GM18520 (cell line): ENCODE data around the gene ABCC12.
"Not testable (repeated sequence)": the region's sequence is repeated elsewhere in the genome, so short reads cannot be mapped to it uniquely, and the experiment has no call there.

Source experiments
- ATAC-seq: cut with Tn5 transposase; IDR thresholded peaks from one replicate; pipeline ENCODE4 v1.9.1; 2021; ENCODE audit not compliant: unreplicated experiment

The ABCC12 gene

DNA sequence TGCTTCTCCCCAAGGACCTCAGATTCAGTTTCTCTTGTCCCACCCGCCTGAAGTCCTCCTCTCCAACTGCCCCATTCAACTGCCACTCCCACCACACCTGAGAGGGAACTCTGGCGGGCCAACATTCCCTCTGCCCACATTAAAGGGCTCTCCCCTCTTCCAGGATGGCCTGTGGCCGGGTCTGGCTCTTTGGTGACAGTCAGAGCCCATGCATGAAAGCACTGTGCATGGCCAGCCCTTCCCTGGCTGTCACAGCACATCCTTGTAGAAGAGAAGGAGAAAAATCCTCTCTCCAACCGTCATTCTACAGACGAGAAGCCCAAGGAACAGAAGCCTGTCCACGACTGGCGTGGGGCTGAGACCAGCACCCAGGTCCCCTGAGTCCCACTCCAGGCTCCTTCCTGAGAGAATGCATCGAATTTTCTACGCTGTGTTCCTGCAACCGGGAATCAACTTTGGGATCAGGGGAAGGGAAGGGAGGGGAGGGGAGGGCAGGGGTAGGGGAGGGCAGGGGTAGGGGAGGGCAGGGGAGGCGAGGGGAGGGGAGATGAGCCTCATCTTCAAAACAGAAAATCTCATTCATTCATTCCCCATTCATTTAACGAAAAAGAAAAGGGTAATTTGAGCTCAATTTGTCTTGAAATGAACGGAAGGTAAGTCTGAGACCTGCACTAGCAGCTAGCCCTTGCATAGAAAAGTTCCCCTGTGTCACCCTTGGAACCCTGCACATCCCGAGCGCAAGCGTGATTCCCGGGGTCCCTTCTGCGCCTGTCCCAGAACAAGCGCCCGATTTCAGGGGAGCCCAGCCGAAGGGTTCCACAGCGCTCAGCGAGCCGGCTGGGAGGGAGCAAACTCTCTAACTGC lies at the start of gene ABCC12:
ABCC12 (minus strand) TSS at position 68 of the 864 bp plus-strand sequence. CDS start 9,569 bp downstream, outside the sequence.
- ATAC-seq, result no peak

DNA sequence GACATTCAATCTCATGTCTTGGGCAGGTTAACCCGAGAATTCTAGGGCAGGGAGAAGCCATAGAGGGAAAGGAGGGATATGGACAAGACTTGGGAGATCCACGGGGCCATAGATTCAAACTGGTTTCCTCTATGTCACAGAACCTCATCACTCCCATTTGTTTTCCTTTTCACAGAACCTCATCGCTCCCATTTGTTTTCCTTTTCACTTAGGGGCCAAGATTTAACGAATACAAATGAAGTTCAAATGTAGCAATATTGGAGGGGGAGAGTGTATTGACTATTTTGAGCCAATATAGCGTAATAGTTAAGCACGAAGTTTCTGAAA lies 49.0 kb upstream of the ABCC12 start:
- ATAC-seq, result no peak

- no peak for ATAC-seq
Measured at GRCh38 chr16:48203974-48204824, 48.4 kb upstream of the ABCC12 start.

GRCh38 chr16:48201515-48202201 lies 45.9 kb upstream of the ABCC12 start:
- ATAC-seq, result no peak

DNA sequence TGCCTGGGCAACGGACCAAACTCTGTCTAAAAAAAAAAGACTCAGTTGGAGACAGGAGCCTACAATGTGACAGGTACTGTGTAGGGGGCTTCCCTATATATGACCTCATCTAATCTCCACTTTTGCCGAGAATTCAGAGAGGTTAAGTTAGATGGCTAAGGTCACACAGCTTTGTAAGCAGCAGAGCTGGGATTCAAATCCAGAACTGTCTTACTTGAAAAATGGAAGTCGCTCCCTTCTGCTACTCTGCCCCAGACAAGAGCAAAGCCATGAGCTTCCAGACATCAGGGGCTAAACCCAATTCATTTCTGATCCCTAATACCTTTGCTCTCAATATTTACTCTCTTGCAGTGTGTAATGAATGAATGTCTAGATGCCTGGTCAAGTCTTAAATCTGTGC lies 41.5 kb upstream of the ABCC12 start:
- ATAC-seq, result no peak

DNA sequence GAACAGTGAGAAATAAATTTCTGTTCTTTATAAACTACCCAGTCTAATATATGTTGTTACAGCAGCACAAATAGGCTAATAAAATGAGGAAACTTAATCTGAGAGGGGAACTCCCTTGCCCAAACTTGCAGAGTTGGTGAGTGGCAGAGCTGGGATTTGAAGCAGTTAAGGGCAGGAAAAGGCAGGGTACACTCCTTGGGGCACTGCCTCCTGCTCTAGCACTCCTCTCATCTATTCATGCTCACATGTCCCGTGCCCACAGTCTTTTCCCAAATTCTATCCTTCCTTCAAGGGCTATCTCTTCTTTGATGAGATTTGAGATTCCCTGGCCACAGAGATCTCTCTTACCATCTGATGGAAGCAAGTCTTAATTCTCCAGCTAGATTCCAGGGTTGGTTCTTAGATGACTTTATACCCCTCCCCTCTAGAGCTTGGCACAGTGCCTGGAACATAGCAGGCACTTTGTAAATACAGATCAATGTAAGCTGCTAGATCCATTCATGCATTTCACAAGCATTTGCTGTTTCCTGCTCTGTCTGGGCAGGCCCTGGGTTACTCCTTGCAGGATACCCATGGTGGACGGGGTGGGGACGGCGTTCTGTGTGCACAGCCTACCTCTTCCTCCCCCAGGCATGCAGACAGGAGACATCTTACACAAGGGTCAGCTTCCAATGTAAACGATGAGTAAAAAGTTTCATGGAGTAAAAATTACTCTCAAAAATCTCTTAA lies 39.2 kb upstream of the ABCC12 start:
- no peak for ATAC-seq

DNA sequence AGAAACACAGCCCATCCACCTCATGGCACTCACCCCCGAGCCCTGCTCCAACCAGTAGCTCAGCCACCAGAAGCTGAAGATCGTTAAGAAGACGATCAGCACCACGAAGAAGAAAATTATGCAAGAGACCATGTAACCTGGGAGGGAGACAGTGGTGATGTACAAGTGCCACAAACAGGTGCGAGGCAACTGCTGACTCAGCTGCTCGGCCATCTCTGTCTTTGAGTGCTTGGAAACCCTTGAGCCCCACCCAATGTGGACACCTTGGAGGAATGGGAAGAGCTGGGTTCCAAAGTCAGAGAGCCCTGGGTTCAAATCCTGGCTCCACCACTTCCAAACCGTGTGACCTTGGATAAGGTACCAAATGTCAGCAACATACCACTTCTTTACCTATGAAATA lies 38.1 kb upstream of the ABCC12 start:
- no peak for ATAC-seq

DNA sequence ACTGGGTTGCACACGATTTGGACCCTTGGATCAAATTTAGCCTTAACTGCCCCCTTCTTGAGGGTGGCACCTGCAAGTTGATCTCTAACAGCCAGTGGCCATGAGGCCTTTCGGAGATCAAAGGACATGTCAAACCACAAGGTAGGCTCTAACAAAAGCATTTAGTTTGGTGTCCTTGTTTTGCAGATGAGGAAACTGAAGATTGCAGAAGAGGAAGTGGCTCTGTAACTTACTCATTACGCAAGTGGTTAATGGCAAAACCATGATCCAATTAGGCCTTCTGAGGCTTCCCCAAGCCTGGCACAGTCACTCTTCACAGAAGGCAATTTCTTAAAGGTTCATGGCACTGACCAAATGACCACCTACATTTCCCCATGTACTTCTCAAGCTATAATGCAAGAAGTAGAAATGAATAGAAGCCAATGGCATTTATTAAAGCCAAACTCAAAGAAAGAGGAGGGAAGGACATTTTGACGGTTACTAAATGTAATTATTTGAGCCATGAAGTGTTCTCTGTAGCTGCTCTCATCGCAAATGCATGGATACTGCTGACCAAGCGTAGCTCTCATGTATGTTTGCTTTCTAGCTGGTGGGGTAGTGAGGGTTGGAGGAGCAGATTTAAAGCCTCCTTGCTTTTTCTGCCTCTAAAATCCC lies 32.8 kb upstream of the ABCC12 start:
- ATAC-seq, result peak; percentile 92

- no peak for ATAC-seq
Measured at GRCh38 chr16:48187779-48188178, 32.0 kb upstream of the ABCC12 start.

DNA sequence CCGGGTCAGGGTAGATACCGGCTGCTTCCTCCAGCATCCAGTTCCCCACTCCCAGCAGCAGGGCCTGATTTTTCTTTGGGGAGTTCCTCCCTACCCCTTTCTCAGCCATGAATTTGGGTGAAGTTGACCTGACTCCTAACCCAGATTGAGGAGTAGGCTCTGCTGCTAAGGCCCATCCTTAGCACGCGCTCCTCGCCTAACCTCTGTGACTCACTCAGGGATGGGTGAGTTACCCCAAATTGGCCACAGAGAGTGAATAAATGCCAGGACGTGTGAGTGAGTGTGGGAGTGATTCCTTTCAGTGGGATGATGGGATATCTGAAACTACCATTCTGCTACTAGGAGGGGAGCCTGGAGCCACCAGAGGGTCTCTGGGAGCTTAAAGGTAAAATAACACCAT lies 28.9 kb upstream of the ABCC12 start:
- ATAC-seq, result no peak

- no peak for ATAC-seq
Measured at GRCh38 chr16:48182979-48183537, 27.3 kb upstream of the ABCC12 start.

DNA sequence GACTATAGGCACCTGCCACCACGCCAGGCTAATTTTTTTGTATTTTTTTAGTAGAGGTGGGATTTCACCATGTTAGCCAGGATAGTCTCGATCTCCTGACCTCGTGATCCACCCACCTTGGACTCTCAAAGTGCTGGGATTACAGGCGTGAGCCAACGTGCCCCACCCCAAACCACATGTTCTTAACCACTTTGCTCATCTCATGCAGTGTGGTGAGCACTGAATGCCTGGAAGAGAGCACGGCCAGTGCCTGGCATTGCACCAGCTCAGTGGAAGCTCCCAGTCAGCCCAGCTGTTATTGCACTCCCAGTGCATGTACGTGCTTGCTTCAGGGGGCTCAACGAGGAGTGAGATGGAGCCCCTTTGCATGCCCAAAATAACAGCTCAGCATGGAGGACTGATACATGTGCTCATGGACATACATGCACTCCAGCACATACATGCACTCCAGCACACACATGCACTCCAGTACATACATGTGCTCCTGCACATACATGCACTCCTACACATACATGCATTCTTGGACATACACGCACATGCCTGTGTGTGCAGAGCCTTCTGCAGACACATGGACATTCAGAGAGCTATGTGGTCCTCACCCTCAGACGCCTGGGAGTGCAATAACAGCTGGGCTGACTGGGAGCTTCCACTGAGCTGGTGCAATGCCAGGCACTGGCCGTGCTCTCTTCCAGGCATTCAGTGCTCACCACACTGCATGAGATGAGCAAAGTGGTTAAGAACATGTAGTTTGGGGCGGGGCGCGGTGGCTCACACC lies 26.1 kb upstream of the ABCC12 start:
- not testable (repeated sequence) for ATAC-seq

GRCh38 chr16:48180868-48181480 lies 25.2 kb upstream of the ABCC12 start:
- ATAC-seq, result no peak

GRCh38 chr16:48176635-48177408 lies 21.0 kb upstream of the ABCC12 start:
- no peak for ATAC-seq

- ATAC-seq, result no peak
Measured at GRCh38 chr16:48173889-48174288, 18.1 kb upstream of the ABCC12 start.

GRCh38 chr16:48172682-48173081 lies 16.9 kb upstream of the ABCC12 start:
- no peak for ATAC-seq

DNA sequence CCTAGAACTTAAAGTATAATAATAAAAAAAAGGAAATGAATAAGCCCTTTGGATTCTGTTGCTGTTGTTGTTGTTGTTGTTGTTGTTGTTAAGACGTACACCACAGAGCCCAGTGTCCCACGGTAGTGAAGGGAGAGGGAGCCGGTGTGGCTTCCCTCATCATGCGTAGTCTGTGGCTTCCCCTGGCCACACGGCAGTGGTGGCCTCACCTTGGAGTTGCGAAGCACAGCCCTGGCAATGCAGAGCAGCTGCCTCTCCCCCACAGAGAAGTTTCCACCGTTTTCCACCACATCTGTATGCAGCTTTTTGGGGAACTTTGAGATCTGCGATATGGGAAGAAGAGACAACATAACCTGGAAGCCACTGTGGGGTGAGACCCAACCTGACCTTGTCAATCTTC lies 14.1 kb upstream of the ABCC12 start:
- no peak for ATAC-seq

- no peak for ATAC-seq
Measured at GRCh38 chr16:48168075-48168474, 12.3 kb upstream of the ABCC12 start.
